GM12891 (cell line): ENCODE results near the gene LPAR5.
"Not testable (repeated sequence)": the region's sequence is repeated elsewhere in the genome, so short reads cannot be mapped to it uniquely, and the experiment has no call there.

Source experiments
- DNase-seq: peaks from one replicate; pipeline ENCODE4 v3.0.0; 2011; ENCODE audit warnings: low spot score; ENCODE audit not compliant: insufficient read length
- FAIRE-seq: peaks from 2 replicates; lab custom pipeline; 2011; peaks lifted over from hg19 to GRCh38; lab: Jason Lieb, UNC
- PAX5 ChIP-seq: IDR thresholded peaks from 2 replicates; pipeline ENCODE4 v1.6.1; 2011; ENCODE audit warnings: low read length, moderate library complexity, mild to moderate bottlenecking; ENCODE audit not compliant: insufficient read depth, severe bottlenecking
- POLR2A ChIP-seq: IDR thresholded peaks from 2 replicates; pipeline ENCODE4 v1.6.1; 2011; ENCODE audit warnings: low read depth, low read length, control low read depth
- POLR2AphosphoS5 ChIP-seq: IDR thresholded peaks from 2 replicates; pipeline ENCODE4 v1.6.1; 2011; ENCODE audit warnings: low read depth, low read length, control low read depth
- POU2F2 ChIP-seq: IDR thresholded peaks from 2 replicates; pipeline ENCODE4 v1.6.1; 2011; ENCODE audit warnings: low read depth, mild to moderate bottlenecking, control low read depth, low read length, moderate library complexity
- SPI1 ChIP-seq: IDR thresholded peaks from 2 replicates; pipeline ENCODE4 v1.6.1; 2011; ENCODE audit warnings: low read depth, low read length, control low read depth
- TAF1 ChIP-seq: IDR thresholded peaks from 2 replicates; pipeline ENCODE4 v1.6.1; 2011; ENCODE audit warnings: low read depth, low read length, control low read depth

The LPAR5 gene

DNA sequence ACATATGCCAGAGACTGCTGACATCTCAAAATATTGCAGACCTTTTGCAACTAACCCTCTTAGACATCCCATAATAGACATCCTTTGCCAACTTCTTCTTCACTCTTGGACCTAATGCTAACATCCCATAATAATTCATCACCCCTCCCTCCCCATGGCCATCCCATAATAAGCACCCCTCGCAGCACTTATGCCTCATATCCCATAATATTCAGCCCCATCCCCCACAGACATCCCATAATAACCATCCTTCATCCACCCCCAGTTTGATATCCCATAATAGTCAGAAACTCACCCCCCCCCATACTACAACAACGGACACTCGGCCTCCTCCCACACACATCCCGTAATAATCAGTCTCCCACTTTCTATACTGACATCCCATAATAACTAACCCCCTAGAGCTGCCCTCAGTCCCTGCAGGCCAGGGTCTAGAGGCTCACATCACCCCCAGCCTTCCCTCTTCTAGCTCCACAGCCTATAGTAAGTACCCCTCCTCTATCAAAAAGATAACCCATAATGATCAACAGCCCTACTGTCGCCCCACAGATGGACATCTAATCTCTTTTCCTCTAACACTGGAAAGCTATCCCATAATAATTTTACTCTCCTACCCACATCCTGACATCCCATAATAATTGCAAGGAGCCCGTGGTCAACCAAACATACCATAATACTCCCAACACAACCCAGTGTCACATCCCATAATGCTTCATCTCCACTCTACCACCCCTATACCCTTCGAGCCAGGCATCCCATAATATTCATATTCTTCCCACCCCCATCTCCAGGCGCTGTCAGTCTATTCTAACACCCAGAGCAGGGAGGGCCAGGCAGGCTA is 27.8 kb downstream of the LPAR5 start:
- DNase-seq, result no peak
- TF ChIP-seq SPI1, result no peak
- TF ChIP-seq POU2F2, result peak; percentile 56; the same call in 1 of the 2 replicates
- peak; percentile 92 for FAIRE-seq

DNA sequence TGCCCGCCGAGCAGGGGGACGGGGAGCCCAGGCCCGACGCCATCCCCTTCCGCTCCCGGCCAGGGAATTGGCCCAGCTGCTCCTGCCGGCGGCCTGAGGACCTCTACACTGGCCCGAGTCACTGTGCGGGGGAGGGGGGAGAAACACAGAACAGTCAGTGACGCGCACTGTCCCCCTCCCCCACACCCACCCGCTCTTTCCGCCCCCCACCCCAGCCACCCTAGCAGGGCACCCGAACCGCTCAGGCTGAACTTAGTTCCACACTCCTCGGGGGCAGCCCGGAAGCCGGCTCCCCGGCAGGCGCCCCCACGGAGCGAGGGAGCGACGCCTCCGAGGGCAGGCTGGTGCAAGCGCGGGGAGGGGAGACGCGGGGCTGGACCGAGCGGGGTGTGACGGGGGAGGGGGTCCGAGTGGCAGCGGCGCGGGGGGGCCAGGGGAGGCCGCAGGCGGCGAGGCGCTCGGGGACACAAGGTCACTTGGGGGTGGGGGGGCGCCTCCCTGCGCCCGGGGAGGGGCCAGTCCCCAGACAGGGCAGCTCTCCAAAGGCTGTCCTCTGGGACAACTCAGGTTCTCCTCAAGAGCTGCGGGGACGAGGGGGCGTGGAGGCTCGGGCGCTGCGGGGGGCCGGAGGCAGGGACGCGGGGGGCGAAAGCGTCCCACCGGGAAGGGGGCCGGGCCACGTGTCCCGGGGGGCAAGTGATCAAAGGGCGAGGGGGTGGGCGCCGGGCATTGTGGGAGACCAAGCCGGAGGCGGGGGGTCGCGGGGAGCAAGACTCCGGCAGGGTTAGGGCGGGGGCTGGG is 29.2 kb downstream of the LPAR5 start:
- DNase-seq (no peak), FAIRE-seq (peak; percentile 80)
- TF ChIP-seq SPI1, result no peak
- TF ChIP-seq POU2F2, result no peak
- TF ChIP-seq POLR2A, result no peak
- no peak for TF ChIP-seq PAX5
- no peak for TF ChIP-seq POLR2AphosphoS5
- TF ChIP-seq TAF1, result no peak

DNA sequence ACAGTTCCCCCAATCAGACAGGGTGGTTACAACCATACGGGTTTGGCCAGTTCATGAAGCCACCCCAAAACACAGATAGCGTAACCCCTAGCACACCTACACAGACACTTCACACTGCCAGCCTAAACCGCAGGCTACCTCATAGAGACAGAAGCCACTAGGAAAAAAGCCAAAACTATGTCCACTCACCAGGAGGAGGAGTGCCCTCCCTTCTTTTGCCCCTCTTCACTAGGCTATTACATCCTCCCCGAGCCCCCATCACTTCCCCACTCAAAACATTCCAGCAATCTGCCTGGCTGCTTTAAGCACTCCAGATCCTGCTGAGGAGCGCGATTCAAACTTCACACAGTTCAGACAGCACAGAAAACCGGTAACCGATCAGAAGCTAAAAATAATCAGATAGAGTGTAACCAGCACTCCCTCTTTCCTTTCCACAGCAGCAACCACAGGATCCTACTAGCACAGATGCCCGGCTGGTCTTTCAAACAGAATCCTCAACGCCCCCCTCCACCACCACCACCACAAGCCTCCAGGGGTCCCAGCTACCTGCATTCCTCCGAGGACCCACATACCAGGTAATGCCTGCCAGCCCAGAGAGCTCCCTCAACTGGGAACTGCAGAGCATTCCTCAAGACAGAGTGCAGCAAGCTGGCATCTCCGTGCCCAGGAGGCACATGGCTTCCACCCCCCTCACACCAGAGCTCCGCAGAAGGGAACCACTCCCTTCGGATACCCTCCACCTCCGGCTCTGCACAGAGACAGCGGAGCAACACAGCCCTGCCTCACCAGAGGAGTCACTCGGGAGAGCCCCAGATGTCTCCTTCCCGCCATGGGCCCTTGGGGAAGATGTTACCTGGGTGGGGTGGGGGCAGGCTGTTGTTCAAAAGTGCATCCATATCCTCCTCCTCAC is 30.1 kb downstream of the LPAR5 start:
- TF ChIP-seq PAX5, result no peak
- no peak; the same call in 1 of the 2 replicates for TF ChIP-seq POLR2A
- TF ChIP-seq POLR2AphosphoS5, result no peak
- no peak for TF ChIP-seq POU2F2
- TF ChIP-seq TAF1, result no peak
- no peak for TF ChIP-seq SPI1
- no peak for DNase-seq
- peak; percentile 84 for FAIRE-seq

DNA sequence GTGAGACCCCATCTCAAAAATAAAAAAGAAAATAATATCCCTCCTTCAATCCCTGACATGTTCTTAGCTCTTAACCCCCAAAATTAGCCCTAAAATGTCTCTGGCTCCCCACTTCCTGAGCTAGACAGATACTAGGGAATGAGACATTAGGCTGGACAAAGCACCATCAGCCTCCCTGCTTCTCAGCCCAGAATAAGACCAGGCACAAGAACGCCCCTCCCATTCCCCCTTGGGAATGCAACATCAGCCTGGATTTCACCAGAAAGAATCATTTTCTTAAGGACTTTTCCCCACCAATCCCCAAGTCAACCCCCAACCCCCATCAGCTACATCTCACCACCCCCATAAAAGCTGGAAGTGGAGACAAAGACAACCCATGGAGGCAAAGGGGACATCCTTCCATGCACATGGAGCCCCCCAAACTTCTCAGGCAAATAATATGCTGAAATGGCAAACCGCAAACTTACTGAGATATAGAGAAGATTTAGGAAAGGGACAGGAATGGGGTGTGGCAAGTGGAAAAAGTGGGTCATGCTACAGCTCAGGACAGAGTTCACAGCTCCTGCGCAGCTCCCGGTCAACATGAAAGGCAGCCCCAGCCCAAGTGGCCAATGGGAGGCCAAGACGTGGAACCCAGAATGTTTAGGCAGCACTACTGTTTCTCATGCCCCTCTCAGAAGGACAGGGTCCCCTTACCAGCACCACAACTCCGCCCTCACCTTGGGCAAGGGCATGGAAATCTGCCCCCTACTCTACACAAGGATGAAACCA is 31.3 kb downstream of the LPAR5 start:
- peak; percentile 23 for FAIRE-seq
- TF ChIP-seq POLR2AphosphoS5, result no peak
- no peak for TF ChIP-seq TAF1
- no peak for TF ChIP-seq PAX5
- no peak for TF ChIP-seq POU2F2
- no peak for TF ChIP-seq POLR2A
- TF ChIP-seq SPI1, result no peak
- no peak for DNase-seq

DNA sequence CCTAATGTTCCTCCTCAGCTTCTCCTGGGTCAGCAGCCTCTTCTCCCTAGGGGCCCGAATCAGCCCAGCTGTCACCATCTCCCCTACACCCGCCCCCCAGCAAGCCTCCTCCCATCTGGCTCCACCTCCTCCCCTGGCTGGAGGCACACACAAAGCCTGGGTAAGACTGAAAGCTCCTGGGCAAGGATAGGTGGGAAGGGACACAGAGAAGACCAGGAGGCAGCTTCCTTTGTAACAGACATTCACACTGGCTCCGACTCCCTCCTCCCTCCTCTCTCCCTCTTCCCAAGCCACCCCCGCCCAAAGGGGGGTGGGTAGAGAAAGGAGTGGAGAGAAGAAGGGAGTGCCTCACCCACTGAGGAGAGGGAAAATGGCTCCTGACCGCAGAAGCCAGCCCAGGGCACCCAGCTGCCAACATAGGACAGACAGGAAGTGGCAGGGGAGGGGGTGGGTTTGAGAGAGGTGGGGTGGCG is 32.6 kb downstream of the LPAR5 start:
- TF ChIP-seq SPI1 (no peak), PAX5 (no peak), TAF1 (no peak), POU2F2 (no peak), POLR2AphosphoS5 (no peak), POLR2A (no peak)
- peak; percentile 13 for FAIRE-seq
- no peak for DNase-seq

DNA sequence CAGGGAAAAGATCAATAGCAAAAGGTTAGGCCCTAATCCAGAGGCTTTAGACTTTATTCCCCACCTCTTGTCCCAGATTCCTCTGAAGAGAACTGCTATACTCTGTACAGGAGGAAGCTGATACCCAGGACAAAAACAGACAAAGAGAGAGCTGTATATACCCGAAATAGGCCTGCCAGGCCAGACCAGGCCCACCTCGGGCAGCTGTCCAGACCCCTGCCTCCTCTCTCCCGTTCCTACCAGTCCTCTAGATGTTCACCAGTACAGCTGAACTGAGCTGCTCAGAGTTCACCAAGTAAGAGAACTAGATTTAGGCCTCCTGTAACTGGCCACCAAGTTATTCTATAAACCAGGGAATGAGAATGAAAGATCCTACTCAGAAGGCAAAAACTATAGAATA is 33.2 kb downstream of the LPAR5 start:
- FAIRE-seq, result no peak
- TF ChIP-seq POU2F2, result no peak
- no peak for TF ChIP-seq TAF1
- no peak for TF ChIP-seq PAX5
- TF ChIP-seq POLR2A, result no peak
- no peak for TF ChIP-seq POLR2AphosphoS5
- TF ChIP-seq SPI1, result no peak

DNA sequence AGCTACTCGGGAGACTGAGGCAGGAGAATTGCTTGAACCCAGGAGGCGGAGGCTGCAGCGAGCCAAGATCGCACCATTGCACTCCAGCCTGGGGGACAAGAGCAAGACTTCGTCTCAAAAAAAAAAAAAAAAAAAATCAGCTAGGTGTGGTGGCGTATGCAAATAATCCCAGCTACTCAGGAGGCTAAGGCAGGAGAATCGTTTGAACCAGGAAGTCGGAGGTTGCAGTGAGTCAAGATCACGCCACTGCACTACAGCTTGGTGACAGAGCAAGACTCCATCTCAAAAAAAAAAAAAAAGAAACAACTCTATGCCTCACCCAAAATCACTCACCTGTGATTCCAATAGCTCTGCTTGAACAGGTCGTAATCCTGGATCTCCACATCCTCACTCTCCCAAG is 40.1 kb downstream of the LPAR5 start:
- FAIRE-seq, DNase-seq: not testable (repeated sequence)

More for the DNA sequence above, 33.2 kb downstream of the LPAR5 start:
- no peak for DNase-seq

DNA sequence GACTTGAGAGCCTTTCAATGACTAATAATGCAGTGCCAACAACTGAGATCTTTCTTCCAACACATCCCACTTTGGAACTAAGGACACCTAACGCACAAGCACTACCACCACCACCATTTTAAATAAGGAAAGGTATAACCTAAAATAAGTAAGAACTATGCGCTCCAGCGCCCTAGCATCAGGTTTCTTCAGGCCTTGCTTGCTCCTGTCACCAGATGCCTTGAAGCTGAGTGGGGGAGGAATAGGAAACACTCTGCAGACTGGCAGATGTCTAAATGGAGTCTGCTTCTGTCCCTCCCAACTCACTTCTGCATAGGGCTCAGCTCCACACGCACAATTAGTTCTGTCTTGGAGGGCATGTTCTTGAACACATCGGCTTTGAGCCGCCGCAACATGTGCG is 43.7 kb downstream of the LPAR5 start:
- TF ChIP-seq TAF1 (no peak), POU2F2 (no peak), SPI1 (no peak), PAX5 (no peak), POLR2A (no peak), POLR2AphosphoS5 (no peak)
- no peak for FAIRE-seq
- no peak for DNase-seq

DNA sequence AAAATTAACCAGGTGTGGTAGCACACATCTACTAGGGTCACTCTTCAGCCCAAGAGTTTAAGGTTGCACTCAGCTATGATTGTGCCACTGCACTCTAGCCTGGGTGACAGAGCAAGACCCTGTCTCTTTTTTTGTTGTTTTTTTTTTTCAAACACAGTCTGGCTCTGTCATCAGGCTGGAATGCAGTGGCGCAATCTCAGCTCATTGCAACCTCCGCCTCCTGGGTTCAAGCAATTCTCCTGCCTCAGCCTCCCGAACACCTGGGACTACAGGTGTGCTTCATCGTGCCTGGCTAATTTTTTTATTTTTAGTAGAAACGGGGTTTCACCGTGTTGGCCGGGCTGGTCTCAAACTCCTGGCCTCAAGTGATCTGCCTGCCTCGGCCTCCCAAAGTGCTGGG is 49.2 kb downstream of the LPAR5 start:
- DNase-seq, FAIRE-seq: not testable (repeated sequence)
